Neural progenitor cell (in vitro differentiated cells): Measurements from ENCODE around the gene RNASE7.

Experiments
- CTCF ChIP-seq: fragments of 200-600 bp; sonication (generic); IDR thresholded peaks from 2 replicates; pipeline ENCODE4 v1.5.1; 2017; ENCODE audit warnings: antibody characterized with exemption, mild to moderate bottlenecking
- EZH2 ChIP-seq: fragments of 200-600 bp; sonication (generic); IDR thresholded peaks from 2 replicates; pipeline ENCODE4 v1.6.1; 2017; ENCODE audit warnings: antibody characterized with exemption, mild to moderate bottlenecking, moderate library complexity
- EZH2phosphoT487 ChIP-seq: fragments of 200-600 bp; sonication (generic); IDR thresholded peaks from 2 replicates; pipeline ENCODE4 v1.6.1; 2017; ENCODE audit warnings: antibody characterized with exemption

GRCh38 chr14:21084396-21084795 is 42.2 kb downstream of the RNASE7 start:
- TF ChIP-seq CTCF: no peak
- no peak for TF ChIP-seq EZH2
- no peak for TF ChIP-seq EZH2phosphoT487
